ENCODE measurements around the gene NLGN3.

Gene NLGN3

DNA sequence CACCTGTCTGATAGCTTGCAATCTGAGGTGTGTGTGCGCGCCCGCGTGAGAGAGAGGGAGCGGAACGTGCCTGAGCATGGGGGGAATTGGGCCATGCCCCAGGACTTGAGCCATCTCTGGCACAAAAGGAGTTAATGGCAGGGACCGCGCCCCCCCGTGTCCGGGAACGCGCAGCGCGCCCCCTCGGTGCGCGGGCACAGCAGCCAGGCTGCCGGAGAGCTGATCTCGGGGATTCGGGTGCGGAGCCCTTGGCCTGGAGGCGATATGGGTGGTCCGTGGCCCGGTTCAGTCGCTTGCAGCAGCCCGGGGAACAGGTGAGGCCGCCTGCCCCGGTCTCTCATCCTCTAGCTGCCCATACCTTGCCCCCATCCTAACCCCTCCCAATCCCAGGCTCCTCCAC lies at the start of gene NLGN3:
Gene NLGN3, plus strand, starts transcription at position 191 of the 400 bp plus-strand sequence. CDS start 2,909 bp downstream, outside the sequence.
- TF ChIP-seq, protein P1, sequence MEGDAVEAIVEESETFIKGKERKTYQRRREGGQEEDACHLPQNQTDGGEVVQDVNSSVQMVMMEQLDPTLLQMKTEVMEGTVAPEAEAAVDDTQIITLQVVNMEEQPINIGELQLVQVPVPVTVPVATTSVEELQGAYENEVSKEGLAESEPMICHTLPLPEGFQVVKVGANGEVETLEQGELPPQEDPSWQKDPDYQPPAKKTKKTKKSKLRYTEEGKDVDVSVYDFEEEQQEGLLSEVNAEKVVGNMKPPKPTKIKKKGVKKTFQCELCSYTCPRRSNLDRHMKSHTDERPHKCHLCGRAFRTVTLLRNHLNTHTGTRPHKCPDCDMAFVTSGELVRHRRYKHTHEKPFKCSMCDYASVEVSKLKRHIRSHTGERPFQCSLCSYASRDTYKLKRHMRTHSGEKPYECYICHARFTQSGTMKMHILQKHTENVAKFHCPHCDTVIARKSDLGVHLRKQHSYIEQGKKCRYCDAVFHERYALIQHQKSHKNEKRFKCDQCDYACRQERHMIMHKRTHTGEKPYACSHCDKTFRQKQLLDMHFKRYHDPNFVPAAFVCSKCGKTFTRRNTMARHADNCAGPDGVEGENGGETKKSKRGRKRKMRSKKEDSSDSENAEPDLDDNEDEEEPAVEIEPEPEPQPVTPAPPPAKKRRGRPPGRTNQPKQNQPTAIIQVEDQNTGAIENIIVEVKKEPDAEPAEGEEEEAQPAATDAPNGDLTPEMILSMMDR (IDR thresholded peaks at IDR 0.05; ENCODE audit: control insufficient read depth, insufficient read depth, low read depth, low read length, missing control alignments), result no peak
- no peak within 1 kb of the TSS; the same call in 1 of the 2 replicates for H3K4me3 ChIP-seq (ENCODE audit: control insufficient read depth, low read depth, low read length)
- DNase-seq (ENCODE audit: low read depth), result no peak

DNA sequence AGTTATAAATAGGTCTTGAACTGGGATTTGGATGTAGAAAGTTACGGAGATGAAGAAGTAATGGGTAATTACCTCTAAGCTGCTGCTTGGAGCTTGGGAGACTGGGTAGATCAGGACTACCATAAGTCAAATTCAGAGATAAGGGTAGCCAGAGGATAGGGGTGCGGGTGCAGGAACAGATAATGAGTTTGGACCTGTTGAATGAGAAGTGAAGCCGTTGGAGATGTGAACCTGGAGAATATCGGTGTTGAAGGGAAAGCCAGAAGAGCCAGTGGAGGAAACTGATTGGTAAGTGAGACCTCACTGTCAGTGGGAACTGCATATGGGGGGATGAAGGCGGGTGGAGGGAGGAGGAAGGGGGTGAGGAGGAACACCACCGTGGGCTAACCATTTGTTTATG lies 49.6 kb upstream of the NLGN3 start:
- TF ChIP-seq, protein P1 (IDR thresholded peaks at IDR 0.05; ENCODE audit: control insufficient read depth, insufficient read depth, low read depth, low read length, missing control alignments), result no peak
- DNase-seq (ENCODE audit: low read depth), result no peak
- peak overlapping the region; percentile 42 for H3K4me3 ChIP-seq (ENCODE audit: control insufficient read depth, low read depth, low read length)

DNA sequence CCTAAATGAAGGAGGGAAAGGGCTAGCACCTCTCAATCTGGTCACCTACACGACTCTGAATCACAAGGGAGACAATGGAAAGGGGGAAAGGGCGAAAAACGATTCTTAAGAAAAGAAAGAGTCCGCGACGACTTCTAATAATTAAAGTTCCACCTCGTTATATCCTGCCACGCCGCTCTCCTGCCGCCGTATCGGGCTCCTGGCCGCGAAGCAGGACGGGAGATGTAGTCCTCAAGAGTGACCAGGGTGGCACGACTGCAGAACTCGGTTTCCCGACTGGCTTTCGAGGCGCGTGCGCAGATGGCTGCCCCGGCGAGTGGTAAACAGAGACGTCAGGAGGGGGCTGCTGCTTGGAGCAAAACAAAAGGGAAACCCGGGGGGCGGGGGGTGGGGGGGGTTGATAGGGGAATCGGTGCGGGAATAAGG lies 49.1 kb upstream of the NLGN3 start, which contains the start of gene FOXO4:
Gene FOXO4, plus strand, starts transcription at position 297 of the 426 bp plus-strand sequence. CDS start 678 bp downstream, outside the sequence.
- TF ChIP-seq, protein P1 (IDR thresholded peaks at IDR 0.05; ENCODE audit: control insufficient read depth, insufficient read depth, low read depth, low read length, missing control alignments), result no peak
- DNase-seq (ENCODE audit: low read depth), result peak; percentile 27
- peak within 1 kb of the TSS; percentile 42 for H3K4me3 ChIP-seq (ENCODE audit: control insufficient read depth, low read depth, low read length)

DNA sequence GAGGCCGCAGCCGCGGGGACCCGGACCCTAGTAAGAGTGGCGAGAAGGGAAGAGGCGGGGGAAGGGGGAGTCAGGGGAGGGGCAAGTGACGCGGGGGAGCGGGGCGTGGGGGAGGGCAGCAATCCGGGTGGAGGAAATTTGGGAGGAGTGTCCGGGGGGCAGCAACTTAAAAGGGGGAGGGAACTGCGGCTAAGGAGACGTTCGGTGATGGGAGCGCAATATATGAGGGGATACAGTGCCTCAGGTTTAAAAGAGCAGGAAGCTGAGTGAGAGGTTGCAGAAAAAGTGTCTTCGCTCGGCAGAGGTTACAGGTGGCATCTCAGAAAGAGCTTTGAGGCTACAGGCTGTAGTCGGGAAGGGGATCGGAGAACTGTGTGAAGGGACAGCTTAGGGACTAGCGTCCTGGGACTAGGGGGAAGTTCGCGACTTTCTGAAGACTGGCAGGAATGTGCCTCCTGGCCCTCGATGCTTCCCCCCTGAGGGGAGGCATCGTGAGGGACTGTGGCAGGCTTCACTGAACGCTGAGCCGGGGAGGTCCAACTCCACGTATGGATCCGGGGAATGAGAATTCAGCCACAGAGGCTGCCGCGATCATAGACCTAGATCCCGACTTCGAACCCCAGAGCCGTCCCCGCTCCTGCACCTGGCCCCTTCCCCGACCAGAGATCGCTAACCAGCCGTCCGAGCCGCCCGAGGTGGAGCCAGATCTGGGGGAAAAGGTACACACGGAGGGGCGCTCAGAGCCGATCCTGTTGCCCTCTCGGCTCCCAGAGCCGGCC lies 48.5 kb upstream of the NLGN3 start:
- peak overlapping the region; percentile 42 for H3K4me3 ChIP-seq (ENCODE audit: control insufficient read depth, low read depth, low read length)
- DNase-seq (ENCODE audit: low read depth), result no peak
- TF ChIP-seq, protein P1 (IDR thresholded peaks at IDR 0.05; ENCODE audit: control insufficient read depth, insufficient read depth, low read depth, low read length, missing control alignments), result no peak

DNA sequence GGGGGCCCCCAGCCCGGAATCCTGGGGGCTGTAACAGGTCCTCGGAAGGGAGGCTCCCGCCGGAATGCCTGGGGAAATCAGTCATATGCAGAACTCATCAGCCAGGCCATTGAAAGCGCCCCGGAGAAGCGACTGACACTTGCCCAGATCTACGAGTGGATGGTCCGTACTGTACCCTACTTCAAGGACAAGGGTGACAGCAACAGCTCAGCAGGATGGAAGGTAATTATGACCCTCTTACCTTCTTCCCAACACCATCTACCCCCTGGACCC lies 47.9 kb upstream of the NLGN3 start:
- no peak for DNase-seq (ENCODE audit: low read depth)
- TF ChIP-seq, protein P1 (IDR thresholded peaks at IDR 0.05; ENCODE audit: control insufficient read depth, insufficient read depth, low read depth, low read length, missing control alignments), result no peak
- peak overlapping the region; percentile 42 for H3K4me3 ChIP-seq (ENCODE audit: control insufficient read depth, low read depth, low read length)

DNA sequence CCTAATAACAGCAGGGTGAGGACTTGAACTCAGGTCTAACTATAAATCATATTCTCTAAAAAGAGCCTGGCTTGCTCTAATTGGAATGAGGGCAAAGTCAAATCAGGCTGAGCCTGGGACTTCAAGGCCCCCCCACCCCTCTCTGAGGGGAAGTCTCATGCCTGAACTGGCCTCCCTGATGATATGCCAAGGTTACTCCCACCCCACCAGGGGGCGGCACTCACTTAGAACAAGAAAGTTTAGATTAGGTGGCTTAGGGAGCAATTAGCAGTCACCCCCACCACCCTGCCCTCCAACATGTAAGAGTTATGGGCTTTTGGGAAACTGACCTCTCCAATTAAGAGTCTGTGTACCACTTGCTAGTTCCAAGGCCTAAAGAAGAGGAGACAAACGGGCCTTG lies 46.3 kb upstream of the NLGN3 start:
- no peak overlapping the region for H3K4me3 ChIP-seq (ENCODE audit: control insufficient read depth, low read depth, low read length)

More for the DNA sequence above, 46.3 kb upstream of the NLGN3 start:
- TF ChIP-seq, protein P1 (IDR thresholded peaks at IDR 0.05; ENCODE audit: control insufficient read depth, insufficient read depth, low read depth, low read length, missing control alignments), result peak; percentile 42
- no peak for DNase-seq (ENCODE audit: low read depth)

All from AG09309 (cell line).